Naive B cell (primary cell): ENCODE measurements around the gene GRAP. TPM values are rescaled to one million over a fixed set of nuclear protein-coding genes. Genes with fewer than 3 reads are reported as not detected.
"Not testable (repeated sequence)": the region's sequence is repeated elsewhere in the genome, so short reads cannot be mapped to it uniquely, and the experiment has no call there.

Experiments used
- ATAC-seq, 2 donors: fragments of 150-1000 bp; cut with Tn5 transposase; 2 replicates each; pipeline ENCODE4 v1.10.0; 2021; ENCODE audit warnings: low read depth in 2 of 2, mild to moderate bottlenecking in 2 of 2, moderate library complexity in 2 of 2
- DNase-seq: peaks from one replicate; pipeline ENCODE4 v3.0.0; 2022
- H3K27ac Mint-ChIP-seq, 6 donors: one replicate each; pipeline ENCODE4 v1.8.0; 2020 to 2022; ENCODE audit warnings: mild to moderate bottlenecking in 6 of 6, mixed read lengths in 6 of 6, moderate library complexity in 5 of 6, inconsistent platforms in 2 of 6
- H3K27me3 Mint-ChIP-seq, 3 donors: one replicate each; pipeline ENCODE4 v1.8.0; 2021 to 2022; ENCODE audit warnings: mixed read lengths in 3 of 3, mild to moderate bottlenecking in 1 of 3
- H3K36me3 Mint-ChIP-seq, 2 donors: one replicate each; pipeline ENCODE4 v1.8.0; 2020 to 2022; ENCODE audit warnings: mixed read lengths in 2 of 2, inconsistent platforms in 1 of 2, mild to moderate bottlenecking in 1 of 2
- H3K4me1 Mint-ChIP-seq, 3 donors: one replicate each; pipeline ENCODE4 v1.8.0; 2020 to 2022; ENCODE audit warnings: mixed read lengths in 3 of 3, inconsistent platforms in 1 of 3, mild to moderate bottlenecking in 1 of 3, moderate library complexity in 1 of 3
- H3K4me3 Mint-ChIP-seq, 8 donors: one replicate each; pipeline ENCODE4 v1.8.0; 2020 to 2022; ENCODE audit warnings: mild to moderate bottlenecking in 8 of 8, mixed read lengths in 8 of 8, moderate library complexity in 8 of 8, inconsistent platforms in 2 of 8
- H3K9me3 Mint-ChIP-seq, 7 donors: one replicate each; pipeline ENCODE4 v1.8.0; 2020 to 2022; ENCODE audit warnings: mixed read lengths in 7 of 7, mild to moderate bottlenecking in 5 of 7, inconsistent platforms in 2 of 7, moderate library complexity in 1 of 7
- polyA plus RNA-seq, 6 donors: library from polyadenylated mRNA; unstranded; fragments of 300-500 nt; fragmentation: Illumina TruSeq; gene quantifications; one replicate each; pipeline ENCODE4 v1.2.3, GENCODE V29; 2021; ENCODE audit warnings: low read depth in 6 of 6

GRAP gene
- polyA plus RNA-seq: 10 to 100 TPM; 46.2 to 90.5 (median 52.6) TPM

- H3K4me1 Mint-ChIP-seq, H3K4me3 Mint-ChIP-seq, H3K9me3 Mint-ChIP-seq, DNase-seq, H3K27me3 Mint-ChIP-seq, H3K27ac Mint-ChIP-seq, H3K36me3 Mint-ChIP-seq: not testable (repeated sequence)
- peak; percentile 56 to 62 for ATAC-seq
These were observed at the start of gene GRAP for GRCh38 chr17:19046782-19047375. TSS of gene GRAP (minus strand) at chr17:19046957. CDS start at chr17:19046926, 31 bp downstream.

GRCh38 chr17:19093684-19094438, 47.1 kb upstream of the GRAP start:
- not testable (repeated sequence) for ATAC-seq, DNase-seq, H3K27me3 Mint-ChIP-seq, H3K9me3 Mint-ChIP-seq, H3K27ac Mint-ChIP-seq, H3K4me3 Mint-ChIP-seq, H3K4me1 Mint-ChIP-seq, H3K36me3 Mint-ChIP-seq

GRCh38 chr17:19092737-19093683, 46.3 kb upstream of the GRAP start:
- not testable (repeated sequence) for H3K27me3 Mint-ChIP-seq, H3K27ac Mint-ChIP-seq, H3K4me1 Mint-ChIP-seq, H3K36me3 Mint-ChIP-seq, DNase-seq, H3K4me3 Mint-ChIP-seq, ATAC-seq, H3K9me3 Mint-ChIP-seq

- not testable (repeated sequence) for DNase-seq, H3K4me3 Mint-ChIP-seq, H3K4me1 Mint-ChIP-seq, H3K36me3 Mint-ChIP-seq, H3K27ac Mint-ChIP-seq, H3K27me3 Mint-ChIP-seq, H3K9me3 Mint-ChIP-seq
- peak; percentile 67 to 73 for ATAC-seq
These were observed 43.5 kb upstream of the GRAP start for GRCh38 chr17:19090058-19090772.

GRCh38 chr17:19088804-19089685, 42.3 kb upstream of the GRAP start:
- not testable (repeated sequence) for DNase-seq

GRCh38 chr17:19077386-19077785, 30.6 kb upstream of the GRAP start:
- H3K9me3 Mint-ChIP-seq, H3K4me3 Mint-ChIP-seq, H3K27me3 Mint-ChIP-seq, H3K36me3 Mint-ChIP-seq, H3K27ac Mint-ChIP-seq, H3K4me1 Mint-ChIP-seq, ATAC-seq, DNase-seq: not testable (repeated sequence)

More at GRCh38 chr17:19088804-19089685, 42.3 kb upstream of the GRAP start:
- H3K4me3 Mint-ChIP-seq, H3K27ac Mint-ChIP-seq, H3K4me1 Mint-ChIP-seq, H3K36me3 Mint-ChIP-seq, H3K27me3 Mint-ChIP-seq, H3K9me3 Mint-ChIP-seq: not testable (repeated sequence)
- ATAC-seq: peak; percentile 44 to 45

- not testable (repeated sequence) for H3K27me3 Mint-ChIP-seq, H3K4me1 Mint-ChIP-seq, H3K9me3 Mint-ChIP-seq, H3K4me3 Mint-ChIP-seq, H3K27ac Mint-ChIP-seq, H3K36me3 Mint-ChIP-seq
- DNase-seq (peak; percentile 39), ATAC-seq (peak; percentile 96)
These were observed 29.8 kb upstream of the GRAP start for GRCh38 chr17:19076398-19077192.

GRCh38 chr17:19070318-19071168, 23.8 kb upstream of the GRAP start:
- not testable (repeated sequence) for H3K9me3 Mint-ChIP-seq, H3K36me3 Mint-ChIP-seq, H3K27me3 Mint-ChIP-seq, DNase-seq, H3K4me1 Mint-ChIP-seq, H3K4me3 Mint-ChIP-seq, H3K27ac Mint-ChIP-seq
- ATAC-seq: peak; percentile 94 to 95

- H3K36me3 Mint-ChIP-seq, ATAC-seq, DNase-seq, H3K9me3 Mint-ChIP-seq, H3K4me1 Mint-ChIP-seq, H3K27me3 Mint-ChIP-seq: not testable (repeated sequence)
- H3K4me3 Mint-ChIP-seq: peak overlapping the region in 5 of 8 donors; percentile 22 to 71 (median 56)
- peak overlapping the region in 1 of 6 donors; percentile 98 for H3K27ac Mint-ChIP-seq
These were observed 17.6 kb upstream of the GRAP start for GRCh38 chr17:19064378-19064777.

GRCh38 chr17:19063326-19063956, 16.7 kb upstream of the GRAP start:
- ATAC-seq (peak; percentile 22 to 34), DNase-seq (peak; percentile 91)
- not testable (repeated sequence) for H3K36me3 Mint-ChIP-seq, H3K4me1 Mint-ChIP-seq, H3K27me3 Mint-ChIP-seq, H3K9me3 Mint-ChIP-seq
- peak overlapping the region; percentile 76 to 99 (median 96) for H3K27ac Mint-ChIP-seq
- H3K4me3 Mint-ChIP-seq: peak overlapping the region; percentile 54 to 92 (median 86)
